IPS-18c (cell line): ENCODE measurements around the gene RORC.

ENCODE experiments used
- H3K4me3 ChIP-seq: 2 replicates; pipeline ENCODE4 v1.7.0; 2013; ENCODE audit warnings: low read depth, mild to moderate bottlenecking, low read length, moderate library complexity; ENCODE audit not compliant: insufficient read depth
- H3K9me3 ChIP-seq: one replicate; pipeline ENCODE4 v1.6.1; 2013; ENCODE audit warnings: mild to moderate bottlenecking, low read length, moderate library complexity; ENCODE audit not compliant: control insufficient read depth, insufficient read depth

Gene RORC

DNA sequence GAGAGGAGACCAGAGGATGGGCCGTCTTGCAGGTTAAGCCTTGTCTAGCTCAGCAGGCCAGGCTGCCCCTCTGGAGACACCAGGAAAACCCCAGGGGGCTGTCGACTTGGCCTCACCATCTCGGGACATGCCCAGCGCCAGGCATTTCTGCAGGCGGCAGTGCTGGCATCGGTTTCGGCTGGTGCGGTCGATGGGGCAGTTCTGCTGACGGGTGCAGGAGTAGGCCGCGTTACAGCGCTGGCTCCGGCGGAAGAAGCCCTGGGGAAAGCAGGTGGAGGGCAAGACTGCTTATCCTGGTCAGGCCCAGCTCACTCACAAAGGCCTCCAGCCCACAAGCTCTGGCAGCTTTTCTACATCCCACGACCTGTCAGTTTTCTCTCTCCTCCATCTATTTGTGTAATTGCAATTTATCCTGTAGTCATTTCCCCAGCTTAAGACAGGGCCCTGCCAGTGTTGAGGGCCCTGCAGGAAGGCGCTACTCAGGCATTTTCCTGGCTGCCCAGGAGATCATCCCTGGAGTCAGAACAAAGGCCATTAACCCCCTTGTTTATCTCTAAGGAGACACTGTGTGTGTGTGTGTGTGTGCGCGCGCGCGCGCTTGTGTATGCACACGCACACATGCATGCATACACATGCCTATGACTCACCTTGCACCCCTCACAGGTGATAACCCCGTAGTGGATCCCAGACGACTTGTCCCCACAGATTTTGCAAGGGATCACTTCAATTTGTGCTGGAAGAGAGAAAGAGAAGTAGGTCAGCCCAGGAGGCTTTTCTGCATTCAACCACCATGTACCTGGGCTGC, 14.9 kb downstream of the RORC start:
- H3K4me3 ChIP-seq, result no peak overlapping the region

DNA sequence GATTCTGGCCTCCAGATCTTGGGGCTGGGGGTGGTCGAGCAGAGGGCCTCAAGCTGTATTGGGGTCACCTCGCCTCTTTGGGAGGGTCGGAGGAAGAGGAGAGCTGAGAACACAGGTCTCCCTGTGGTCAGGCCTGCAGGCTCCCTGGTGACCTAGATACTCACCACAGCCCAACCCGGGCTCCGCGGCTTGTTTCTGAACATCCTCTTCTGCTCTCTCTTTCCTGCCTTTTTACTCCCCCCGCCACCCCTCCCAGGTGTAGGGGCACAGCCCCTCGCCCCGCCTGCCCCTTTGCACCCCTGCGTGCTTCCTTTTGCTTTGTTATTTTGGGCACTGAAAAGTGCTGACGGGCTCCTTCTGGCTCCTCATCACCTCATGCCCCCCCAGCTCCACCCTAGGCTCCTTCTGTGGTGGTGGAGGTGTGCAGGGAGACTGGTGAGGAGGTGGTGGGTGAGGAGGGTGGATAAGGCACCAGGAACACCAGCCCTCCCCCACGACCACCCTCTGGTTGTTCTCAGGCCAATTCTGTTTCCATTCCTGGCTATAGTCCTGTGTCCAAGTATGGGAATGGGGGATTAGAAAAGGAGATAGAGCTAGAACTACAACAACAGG, 15.8 kb downstream of the RORC start:
- H3K4me3 ChIP-seq, result no peak overlapping the region
- peaks cover 2% of the 10 kb centered on the region for H3K9me3 ChIP-seq

More for the DNA sequence above, 14.9 kb downstream of the RORC start:
- H3K9me3 ChIP-seq, result peaks cover 2% of the 10 kb centered on the region

DNA sequence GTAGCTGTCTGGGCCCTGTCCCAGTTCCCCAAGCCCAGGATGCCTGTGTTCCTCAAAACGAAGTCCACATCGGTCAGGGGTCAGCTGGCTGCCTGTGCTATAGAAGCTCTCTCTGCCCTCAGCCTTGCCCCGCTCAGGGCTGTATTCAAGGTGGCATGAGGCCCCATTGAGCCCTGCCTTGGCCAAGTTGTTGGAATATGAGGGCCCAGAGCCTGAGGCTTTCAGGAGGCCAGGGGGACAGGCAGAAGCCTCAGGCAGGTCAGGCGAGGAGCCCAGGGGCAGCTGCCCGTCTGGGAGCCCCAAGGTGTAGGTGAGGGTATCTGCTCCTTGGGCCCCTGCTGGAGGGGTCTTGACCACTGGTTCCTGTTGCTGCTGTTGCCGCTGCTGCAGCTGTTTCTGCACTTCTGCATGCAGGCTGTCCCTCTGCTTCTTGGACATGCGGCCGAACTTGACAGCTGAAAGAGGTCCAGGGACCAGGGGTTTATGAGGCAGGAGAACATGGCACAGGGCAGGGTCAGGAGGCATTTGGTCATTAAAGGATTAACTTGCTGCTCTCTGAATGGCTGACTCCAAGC, 16.5 kb downstream of the RORC start:
- Histone ChIP-seq H3K9me3 (peaks cover 2% of the 10 kb centered on the region), H3K4me3 (no peak overlapping the region)

DNA sequence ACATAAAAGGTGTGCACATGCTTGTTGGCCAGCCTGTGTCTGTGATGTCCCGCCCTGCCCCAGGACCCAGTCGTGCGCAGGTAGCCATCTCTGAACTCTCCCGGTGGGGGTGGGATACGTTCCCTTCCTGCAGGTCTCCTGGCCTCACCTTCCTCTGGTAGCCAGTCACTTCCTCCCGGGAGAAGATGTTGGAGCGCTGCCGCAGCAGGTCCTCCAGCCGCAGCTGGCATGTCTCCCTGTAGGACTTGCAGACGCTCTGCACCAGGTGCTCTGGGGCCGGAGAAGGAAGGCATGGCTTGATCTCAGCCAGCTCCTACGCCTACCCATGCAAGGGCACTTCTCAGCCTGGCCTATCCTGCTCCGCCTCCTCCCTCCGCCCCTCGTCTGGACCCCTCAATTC, 17.2 kb downstream of the RORC start:
- Histone ChIP-seq H3K9me3 (no peaks in the 10 kb centered on the region), H3K4me3 (no peak overlapping the region)

DNA sequence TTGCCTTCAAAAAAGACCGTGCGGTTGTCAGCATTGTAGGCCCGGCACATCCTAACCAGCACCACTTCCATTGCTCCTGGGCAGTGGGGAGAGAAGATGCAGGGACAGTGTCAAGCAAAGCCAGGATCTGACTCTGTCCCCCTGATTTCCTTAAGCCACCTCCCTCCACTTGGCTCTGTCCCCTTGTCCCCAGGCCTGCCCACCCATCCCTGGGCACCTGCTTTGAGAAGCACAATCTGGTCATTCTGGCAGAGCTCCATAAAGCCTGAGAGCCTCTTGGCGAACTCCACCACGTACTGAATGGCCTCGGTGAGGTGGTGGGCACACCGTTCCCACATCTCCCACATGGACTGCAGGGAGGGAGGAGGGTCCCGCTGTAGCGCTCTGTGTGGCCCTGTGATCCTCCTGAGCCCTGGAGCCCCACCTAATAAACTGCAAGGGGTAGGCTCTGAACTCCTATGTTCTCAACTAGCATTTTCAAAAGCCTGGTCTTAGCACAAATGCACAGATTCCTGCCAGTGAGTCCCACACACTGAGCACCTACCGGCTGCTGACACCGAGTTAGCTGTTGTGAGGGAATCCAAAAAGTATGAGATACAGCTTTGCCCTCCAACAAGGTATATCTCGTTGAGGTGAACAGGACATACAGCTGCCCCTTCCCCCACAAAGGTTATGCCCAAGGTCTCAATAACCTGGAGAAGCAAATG, 18.2 kb downstream of the RORC start:
- Histone ChIP-seq H3K4me3 (no peak overlapping the region), H3K9me3 (no peaks in the 10 kb centered on the region)

DNA sequence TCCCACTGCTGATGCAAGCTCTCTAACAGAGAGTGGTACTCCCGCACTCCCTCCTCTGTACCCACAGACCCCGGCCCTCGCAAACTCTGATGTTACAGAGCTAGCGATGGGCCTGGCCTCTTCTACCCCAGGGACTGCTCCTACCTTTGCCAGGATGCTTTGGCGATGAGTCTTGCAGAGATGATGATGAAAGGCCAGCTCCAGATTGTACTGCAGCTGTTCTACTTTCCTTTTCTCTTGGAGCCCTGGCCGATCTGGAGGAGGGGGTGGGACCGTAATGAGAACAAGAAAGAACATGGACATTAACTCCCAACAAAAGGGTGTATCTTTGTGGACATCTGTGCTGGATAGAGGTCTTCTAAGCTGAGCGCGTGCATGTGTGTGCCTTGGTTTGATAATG, 20.4 kb downstream of the RORC start:
- Histone ChIP-seq H3K4me3 (no peak overlapping the region), H3K9me3 (peaks cover 3% of the 10 kb centered on the region)

DNA sequence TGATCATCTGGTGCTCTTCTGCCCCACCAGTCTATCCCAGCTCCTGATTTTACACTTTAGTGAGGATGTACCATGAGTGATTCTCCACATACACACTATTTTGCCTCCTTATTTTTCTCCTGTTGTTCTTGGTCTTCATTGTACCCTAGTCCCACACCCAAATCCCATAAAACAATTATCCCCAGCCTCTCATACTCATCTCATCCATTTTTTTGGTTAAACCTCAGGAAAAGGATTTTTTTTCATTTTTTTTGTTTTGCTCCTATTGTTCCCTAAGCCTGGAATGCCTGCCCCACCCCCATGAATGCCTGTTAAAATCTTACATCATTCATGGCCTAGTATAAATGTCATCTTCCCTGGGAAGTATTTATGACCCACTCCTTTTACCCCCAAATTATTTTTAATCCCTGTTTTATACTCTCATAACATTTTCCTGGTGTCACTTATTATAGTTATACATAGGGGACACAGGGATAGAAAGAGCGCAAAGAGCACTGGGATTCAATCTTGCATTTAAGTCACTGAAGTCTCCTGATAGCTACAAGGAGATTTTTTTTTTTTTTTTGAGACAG, 21.5 kb downstream of the RORC start:
- H3K9me3 ChIP-seq, result peaks cover 3% of the 10 kb centered on the region
- H3K4me3 ChIP-seq, result no peak overlapping the region

DNA sequence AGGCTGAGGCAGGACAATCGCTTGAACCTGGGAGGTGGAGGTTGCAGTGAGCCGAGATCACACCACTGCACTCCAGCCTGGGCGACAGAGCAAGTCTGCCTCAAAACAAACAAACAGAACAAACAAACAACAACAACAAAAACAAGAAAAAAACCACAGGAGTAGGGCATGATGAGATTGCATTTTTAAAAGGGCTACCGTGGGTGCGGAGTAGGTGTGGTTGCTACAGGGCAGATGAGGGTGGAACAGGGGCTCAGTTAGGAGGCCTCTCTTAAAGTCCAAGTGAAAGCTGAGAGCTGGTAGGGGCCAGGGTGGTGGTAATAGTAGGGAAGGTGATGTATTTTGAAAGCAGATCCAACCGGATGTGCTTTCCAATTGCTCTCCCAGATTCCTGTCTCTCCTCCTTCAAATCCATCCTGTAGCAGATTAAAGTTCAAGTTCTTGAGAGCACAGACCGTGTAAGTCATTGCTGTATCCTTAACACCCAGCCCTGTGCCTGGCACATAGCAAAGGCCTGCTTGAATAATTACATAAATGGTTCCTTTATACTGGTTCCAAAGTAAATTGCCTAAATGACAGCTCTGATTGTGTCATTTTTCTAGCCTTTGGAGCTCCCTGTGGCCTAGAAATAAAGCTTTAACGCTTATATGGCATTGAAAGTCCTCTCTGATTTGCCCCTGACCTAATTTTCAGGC, 22.2 kb downstream of the RORC start:
- Histone ChIP-seq H3K9me3 (peaks cover 3% of the 10 kb centered on the region), H3K4me3 (no peak overlapping the region)

DNA sequence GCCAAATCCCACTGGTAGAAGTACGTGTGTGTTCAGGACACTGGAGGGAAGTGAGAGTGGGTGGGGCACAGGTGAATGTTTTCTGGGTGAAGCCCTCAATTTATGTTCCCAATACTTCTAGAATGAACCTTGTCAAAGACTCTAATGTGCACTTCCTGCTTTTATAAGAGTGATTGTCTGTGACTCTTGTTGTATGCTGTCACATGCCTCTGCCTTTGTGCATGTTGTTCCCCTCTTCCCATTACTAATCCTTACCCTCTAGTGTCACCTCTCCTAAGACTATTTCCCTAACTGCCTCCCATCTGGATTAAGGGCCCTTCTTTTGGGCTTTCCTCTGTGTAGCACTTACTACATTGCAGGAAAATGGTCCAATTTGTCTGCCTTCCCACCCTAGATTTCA, 23.8 kb downstream of the RORC start:
- peaks cover 5% of the 10 kb centered on the region for H3K9me3 ChIP-seq
- no peak overlapping the region for H3K4me3 ChIP-seq

DNA sequence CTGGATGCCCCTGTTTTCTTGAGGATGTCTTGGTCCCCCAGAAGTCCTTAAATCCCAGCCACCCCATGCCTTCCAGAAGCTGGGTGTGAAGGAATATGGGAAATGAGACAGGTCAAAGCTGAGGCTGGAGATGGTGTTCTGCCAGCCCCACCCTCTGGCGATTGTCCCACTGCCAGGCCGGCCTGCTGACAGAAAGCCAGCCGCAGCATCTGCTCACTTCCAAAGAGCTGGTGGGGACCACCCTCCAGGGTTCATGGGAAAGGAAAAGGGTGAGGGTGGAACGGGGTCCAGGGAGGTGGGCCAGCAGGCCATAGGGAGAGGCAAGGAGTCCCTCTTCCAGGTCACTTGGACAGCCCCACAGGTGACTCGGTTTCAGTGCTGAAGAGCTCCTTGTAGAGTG, 24.5 kb downstream of the RORC start:
- Histone ChIP-seq H3K4me3 (no peak overlapping the region), H3K9me3 (peaks cover 5% of the 10 kb centered on the region)

DNA sequence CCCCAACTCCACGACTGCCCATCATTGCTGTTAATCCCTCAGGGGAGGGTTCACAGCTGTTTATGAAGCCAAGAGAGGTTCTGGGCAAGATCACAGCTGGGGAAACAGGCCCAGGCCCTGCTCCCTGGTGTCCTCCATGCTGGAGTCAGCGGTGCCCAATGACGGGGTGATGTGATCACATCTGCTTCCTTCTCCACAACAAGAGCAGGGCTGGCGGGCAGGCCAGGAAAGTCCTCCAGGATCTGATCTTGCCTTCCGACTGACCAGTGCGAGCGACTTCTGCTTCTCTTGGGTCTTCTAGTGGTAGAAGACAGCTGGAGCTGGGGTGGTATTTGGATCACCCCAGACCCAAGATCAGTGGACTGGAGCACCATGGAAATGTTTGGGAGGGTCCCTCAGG, 25.4 kb downstream of the RORC start:
- Histone ChIP-seq H3K9me3 (peaks cover 5% of the 10 kb centered on the region), H3K4me3 (no peak overlapping the region)

DNA sequence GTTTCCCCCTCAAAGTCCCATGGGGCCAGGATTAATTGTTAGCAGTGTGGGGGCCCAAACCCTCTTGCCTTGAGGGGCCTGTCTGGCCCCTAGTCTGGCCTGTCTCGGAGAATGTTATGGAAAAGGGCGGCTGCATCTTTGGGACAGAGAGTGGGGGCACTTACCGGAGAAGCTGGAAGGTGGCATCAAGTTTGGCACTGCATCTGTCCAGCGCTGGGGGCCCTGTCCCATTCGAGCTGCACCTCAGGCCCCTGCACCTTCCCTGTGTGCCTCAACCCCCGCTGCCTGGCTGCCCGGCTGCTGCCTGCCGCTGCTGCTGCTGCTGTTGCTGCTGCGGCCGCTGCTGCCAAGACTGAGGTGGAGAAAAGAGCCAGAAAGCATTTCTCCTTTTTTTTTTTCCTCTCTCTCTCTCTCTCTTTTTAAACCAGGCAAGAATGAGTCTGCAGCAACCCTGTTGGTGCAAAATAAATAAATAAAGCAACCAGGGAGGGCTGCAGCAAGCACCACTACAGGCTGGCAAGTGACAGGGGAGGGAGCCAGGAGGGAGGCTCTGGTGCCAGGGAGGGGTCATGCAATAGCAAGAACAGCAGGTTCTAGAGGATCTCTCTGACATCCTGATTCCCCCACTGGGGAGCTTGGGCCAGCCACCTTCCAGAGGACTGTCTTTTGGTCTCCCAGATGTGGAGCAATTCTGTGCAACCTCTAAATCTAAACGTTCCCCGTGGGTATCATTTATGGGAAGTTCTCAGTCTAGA, 26.4 kb downstream of the RORC start, which contains the start of gene LINGO4:
LINGO4 (minus strand) TSS at position 354 of the 755 bp plus-strand sequence. CDS start 2,715 bp downstream, outside the sequence.
- H3K4me3 ChIP-seq, result no peak within 1 kb of the TSS

DNA sequence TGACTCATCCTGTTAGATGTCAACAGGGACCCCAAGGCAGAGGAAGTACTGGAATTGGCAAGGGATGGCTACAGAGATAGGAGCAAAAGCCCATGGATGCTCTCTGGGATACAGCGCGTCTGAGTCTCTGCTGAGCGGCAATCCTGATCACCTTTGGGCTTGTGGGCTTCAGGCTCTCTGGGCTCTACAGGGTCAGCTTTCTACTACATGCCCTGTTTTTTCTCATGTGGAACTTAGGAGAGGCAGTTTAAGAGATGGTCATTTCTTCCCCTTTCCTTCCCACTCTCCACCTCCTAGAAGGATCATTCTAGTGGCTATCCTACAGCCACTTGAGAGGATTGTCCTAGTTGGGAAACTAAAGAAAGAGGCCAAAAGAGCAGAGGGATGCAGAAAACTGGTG, 27.7 kb downstream of the RORC start:
- Histone ChIP-seq H3K4me3 (no peak overlapping the region), H3K9me3 (peaks cover 5% of the 10 kb centered on the region)

More for the DNA sequence above, 26.4 kb downstream of the RORC start, which contains the start of gene LINGO4:
- peaks cover 5% of the 10 kb centered on the region for H3K9me3 ChIP-seq

DNA sequence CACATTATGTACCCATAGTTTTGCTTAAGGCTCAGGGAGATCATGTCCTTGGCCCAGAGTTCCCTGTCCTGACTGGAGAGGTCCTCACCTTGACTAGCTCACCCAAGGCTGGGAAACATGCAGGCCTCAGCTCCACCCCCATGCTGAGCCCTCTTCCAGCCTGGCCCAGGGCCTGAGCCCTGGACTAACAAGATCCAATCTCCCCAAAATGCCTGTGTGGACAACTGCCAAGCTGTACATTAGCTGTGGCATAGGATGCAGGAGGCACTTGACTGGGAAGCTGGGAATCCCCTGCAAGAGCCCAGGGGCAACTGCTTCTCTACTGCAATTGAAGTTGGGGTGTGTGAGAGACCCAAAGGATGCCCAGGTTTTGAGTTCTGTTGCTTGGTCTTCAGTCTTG, 28.4 kb downstream of the RORC start:
- Histone ChIP-seq H3K9me3 (peaks cover 5% of the 10 kb centered on the region), H3K4me3 (no peak overlapping the region)

DNA sequence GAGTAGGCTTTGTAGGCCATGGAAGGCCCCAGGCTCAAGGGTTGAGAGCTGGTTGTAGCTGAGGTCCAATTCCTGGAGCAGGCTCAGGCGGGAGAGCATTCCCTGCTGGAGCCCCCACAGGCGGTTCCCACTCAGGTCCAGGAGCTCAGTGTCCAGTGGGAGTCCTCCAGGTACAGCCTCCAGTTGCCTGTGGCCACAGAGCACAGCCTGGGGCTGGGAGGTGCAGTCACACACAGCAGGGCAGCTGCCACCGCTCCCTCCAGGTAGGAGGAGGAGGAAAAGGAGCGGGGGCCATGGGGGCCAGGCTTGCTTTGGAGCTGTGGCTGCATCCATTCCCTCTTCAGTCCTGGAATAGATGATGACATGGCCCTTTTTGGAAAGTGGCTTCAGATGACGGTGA, 29.2 kb downstream of the RORC start:
- no peak overlapping the region for H3K4me3 ChIP-seq
- H3K9me3 ChIP-seq, result peaks cover 2% of the 10 kb centered on the region

DNA sequence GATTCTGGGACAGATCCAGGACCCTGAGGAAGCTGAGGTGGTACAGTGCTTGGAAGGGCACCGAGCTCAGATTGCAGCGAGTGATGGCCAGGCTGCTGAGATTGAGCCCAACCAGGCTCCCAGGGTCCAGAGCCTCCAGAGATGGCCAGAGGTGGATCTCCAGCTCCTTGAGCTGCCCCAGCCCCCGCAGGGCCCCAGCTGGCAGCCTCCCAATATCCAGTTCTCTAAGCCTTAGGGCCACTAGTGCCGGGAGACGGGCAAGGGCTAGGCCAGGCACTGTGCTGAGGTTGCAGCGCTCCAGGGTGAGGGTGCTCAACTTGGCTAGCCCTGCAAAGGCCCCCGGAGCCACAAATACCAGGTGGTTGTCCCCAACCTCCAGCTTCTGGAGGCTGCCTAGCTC, 29.8 kb downstream of the RORC start:
- H3K9me3 ChIP-seq, result peaks cover 2% of the 10 kb centered on the region
- H3K4me3 ChIP-seq, result no peak overlapping the region
